HepG2 (cell line): Measurements from ENCODE around the gene SIN3A.

ENCODE experiments used
- ZNF7 ChIP-seq: IDR thresholded peaks from 2 replicates; pipeline ENCODE4 v1.6.1; 2016; ENCODE audit warnings: missing biosample characterization, missing genetic modification reagents
- TF ChIP-seq, protein P1 (sequence below): IDR thresholded peaks from 2 replicates; pipeline ENCODE4 v1.6.1; 2012; ENCODE audit warnings: inconsistent platforms

DNA sequence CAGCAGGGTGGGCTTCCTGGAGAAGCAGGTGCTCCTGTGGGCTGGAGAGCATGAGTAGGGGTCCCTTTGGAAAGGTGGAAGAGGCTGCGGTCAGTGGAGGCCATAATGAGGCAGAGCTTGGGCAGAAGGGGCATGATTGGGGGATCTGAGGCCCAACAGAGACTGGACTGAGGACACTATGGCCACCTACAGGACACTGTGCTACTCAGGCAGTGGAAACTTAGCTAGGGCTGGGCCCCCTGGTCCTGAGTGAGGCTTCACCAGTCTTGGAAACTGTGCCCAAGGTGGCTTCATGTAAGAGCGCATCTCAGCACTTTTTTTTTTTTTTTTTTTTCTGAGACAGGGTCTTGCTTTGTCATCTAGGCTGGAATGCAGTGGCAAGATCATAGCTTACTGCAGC is 121.9 kb downstream of the SIN3A start:
- no peak for TF ChIP-seq ZNF7
- TF ChIP-seq, protein P1, sequence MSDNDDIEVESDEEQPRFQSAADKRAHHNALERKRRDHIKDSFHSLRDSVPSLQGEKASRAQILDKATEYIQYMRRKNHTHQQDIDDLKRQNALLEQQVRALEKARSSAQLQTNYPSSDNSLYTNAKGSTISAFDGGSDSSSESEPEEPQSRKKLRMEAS: no peak
